Pancreas (tissue), 10 donors: ENCODE data around the gene DIP2C. TPM values are rescaled to one million over a fixed set of nuclear protein-coding genes. Genes with fewer than 3 reads are reported as not detected.
A peak's percentile ranks its signal among the peaks of the same experiment; 100 is the strongest.

Source experiments
- ATAC-seq, 4 donors: fragments of 200-7000 bp; cut with Tn5 transposase; one replicate each; pipeline versions ENCODE4 v1.8.0 to v1.9.1; 2020; ENCODE audit warnings: mild to moderate bottlenecking in 4 of 4, moderate library complexity in 4 of 4
- DNase-seq, 6 donors: peaks; one replicate each; pipeline ENCODE4 v3.0.0-alpha.2; 2020
- FAIRE-seq: peaks from 2 replicates; lab custom pipeline; 2012; peaks lifted over from hg19 to GRCh38; lab: Jason Lieb, UNC
- H3K27ac ChIP-seq, 4 donors: fragments of 200-600 bp; sonication (generic); 1 replicate in 3 of 4; 2 replicates in 1 of 4; pipeline versions ENCODE4 v1.5.0 to v1.8.0; 2020
- H3K27me3 ChIP-seq, 4 donors: fragments of 200-600 bp; one replicate each; pipeline ENCODE4 v1.8.0; 2021
- H3K36me3 ChIP-seq, 3 donors: fragments of 200-600 bp; sonication (generic) in 1 of 3; one replicate each; pipeline versions ENCODE4 v1.5.0 to v1.8.0; 2020 to 2021
- H3K4me1 ChIP-seq, 3 donors: fragments of 200-600 bp; one replicate each; pipeline ENCODE4 v1.8.0; 2021
- H3K4me3 ChIP-seq, 4 donors: fragments of 200-600 bp; sonication (generic) in 2 of 4; one replicate each; pipeline versions ENCODE4 v1.5.0 to v1.8.0; 2020 to 2021
- H3K9me3 ChIP-seq, 4 donors: fragments of 200-600 bp; one replicate each; pipeline ENCODE4 v1.8.0; 2021
- WGBS, 2 donors: extraction: QIAGEN DNeasy Blood & Tissue Kit; methylation state at CpG; one replicate each; pipeline ENCODE4 v1.1.7; 2013; 5-methylcytosine and 5-hydroxymethylcytosine counted together
- intact Hi-C, 3 donors: fragments of 100-400 bp; cut with DNase I; formaldehyde crosslinking; loops; one replicate each; pipeline versions ENCODE4 v1.11.1 to v1.14.2; 2022
- polyA plus RNA-seq, 2 donors: library from polyadenylated mRNA; stranded (reverse); fragments of 200-250 nt; gene quantifications; one replicate each; pipeline ENCODE4 v1.2.3, GENCODE V29; 2013
- total RNA-seq, 6 donors: library from RNA; stranded (reverse); fragmentation: NEBNext Ultra II Directional in 4 of 6; extraction: Animal tissue kit (Norgen Biotek cat#: 25700) in 4 of 6; gene quantifications; one replicate each; pipeline versions ENCODE4 v1.2.1 to v1.2.4, GENCODE V29; 2021 to 2023
- TF ChIP-seq, protein P1 (sequence below), 4 donors: fragments of 200-600 bp; sonication (generic) in 3 of 4; IDR thresholded peaks; one replicate each; pipeline versions ENCODE4 v1.5.0 to v1.8.0; 2021; ENCODE audit warnings: antibody characterized with exemption in 4 of 4
- donor health status: healthy with polysubstance abuse.
- donor health status: DM: no; HTN: no; CAD: no; lungs with moderate emphysema.
- donor health status: DM: no; HTN: no; CAD: no.
- donor health status: control.
- donor health status: control.
- donor health status: Bipolar disorder and iron deficiency.
- donor health status: DM: yes; HTN: yes; CAD: no.
- donor health status: DM: no; HTN: no; CAD: no.
- donor health status: DM: no; HTN: no; CAD: no.
- donor health status: DM: yes; HTN: yes; CAD: no.

DIP2C gene
- total and polyA plus RNA-seq, 8 donors, result 4.3 to 11.8 (median 7.3) TPM

DNA sequence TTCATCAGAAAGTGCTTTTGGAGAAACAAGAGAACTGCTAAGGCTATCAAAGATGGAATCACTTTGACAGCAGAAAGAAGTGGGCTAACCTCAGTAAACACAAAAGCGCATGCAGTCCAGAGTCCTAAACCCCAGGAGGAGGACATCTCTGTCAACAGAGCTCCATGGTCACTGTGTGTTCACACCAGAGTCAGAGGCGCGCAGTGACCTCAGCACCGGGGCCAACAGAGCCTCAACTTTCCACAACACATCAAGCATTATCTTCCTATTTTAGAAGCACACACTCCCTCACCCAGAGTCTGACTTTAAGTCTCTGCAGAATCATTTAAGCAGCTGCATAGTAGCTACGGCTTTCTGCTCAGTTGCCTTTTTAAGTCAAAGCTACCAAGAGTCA lies 195.3 kb downstream of the DIP2C start:
- FAIRE-seq, result no peak
- no peaks in the 10 kb centered on the region for H3K4me1 ChIP-seq
- H3K36me3 ChIP-seq, result no peaks in the 10 kb centered on the region
- DNase-seq, result no peak
- TF ChIP-seq, protein P1, sequence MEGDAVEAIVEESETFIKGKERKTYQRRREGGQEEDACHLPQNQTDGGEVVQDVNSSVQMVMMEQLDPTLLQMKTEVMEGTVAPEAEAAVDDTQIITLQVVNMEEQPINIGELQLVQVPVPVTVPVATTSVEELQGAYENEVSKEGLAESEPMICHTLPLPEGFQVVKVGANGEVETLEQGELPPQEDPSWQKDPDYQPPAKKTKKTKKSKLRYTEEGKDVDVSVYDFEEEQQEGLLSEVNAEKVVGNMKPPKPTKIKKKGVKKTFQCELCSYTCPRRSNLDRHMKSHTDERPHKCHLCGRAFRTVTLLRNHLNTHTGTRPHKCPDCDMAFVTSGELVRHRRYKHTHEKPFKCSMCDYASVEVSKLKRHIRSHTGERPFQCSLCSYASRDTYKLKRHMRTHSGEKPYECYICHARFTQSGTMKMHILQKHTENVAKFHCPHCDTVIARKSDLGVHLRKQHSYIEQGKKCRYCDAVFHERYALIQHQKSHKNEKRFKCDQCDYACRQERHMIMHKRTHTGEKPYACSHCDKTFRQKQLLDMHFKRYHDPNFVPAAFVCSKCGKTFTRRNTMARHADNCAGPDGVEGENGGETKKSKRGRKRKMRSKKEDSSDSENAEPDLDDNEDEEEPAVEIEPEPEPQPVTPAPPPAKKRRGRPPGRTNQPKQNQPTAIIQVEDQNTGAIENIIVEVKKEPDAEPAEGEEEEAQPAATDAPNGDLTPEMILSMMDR (IDR thresholded peaks at IDR 0.05), result no peak
- intact Hi-C loops, result no loop called here
- H3K9me3 ChIP-seq, result no peaks in the 10 kb centered on the region
- 92 to 95% methylated on average over 5 of the region's 5 CpGs for WGBS, 2 donors
- ATAC-seq, result no peak
- H3K27me3 ChIP-seq, result no peaks in the 10 kb centered on the region
- H3K27ac ChIP-seq, result no peak overlapping the region
- H3K4me3 ChIP-seq, result no peak overlapping the region

DNA sequence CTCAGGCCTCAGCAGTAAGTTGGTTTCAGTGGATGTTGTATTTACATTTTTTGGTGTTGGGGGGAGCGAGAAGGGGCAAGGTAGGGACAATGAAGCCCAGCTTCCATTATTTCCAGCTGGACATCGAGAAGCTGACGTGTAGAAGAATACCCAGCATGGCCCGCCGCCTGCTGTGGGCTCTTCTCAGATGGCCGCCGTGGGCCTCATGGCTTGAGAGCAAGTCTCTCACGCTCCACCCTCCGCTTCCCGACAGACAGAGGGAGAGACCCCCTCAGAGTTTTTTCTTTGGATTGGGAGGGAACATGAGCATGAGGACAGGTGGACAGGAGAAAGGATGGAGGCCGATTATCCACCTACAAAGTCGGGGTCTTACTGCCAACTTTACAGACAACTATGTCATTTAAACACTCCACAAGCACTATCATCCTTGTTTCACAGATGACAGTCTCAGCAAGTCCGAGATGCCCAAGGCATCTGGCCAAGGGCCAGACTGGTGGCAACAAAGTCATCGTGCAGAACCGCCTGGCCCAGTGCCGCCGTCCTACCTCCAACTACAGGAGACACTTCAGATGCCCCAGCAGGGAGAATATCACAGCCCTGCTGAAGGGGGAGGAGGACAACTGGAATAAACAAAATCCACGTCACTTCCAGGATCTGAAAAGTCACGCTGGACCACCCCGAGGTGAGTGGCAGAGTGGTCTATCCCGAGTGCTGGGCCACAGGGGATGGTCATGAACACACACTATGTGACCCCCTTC lies 195.9 kb downstream of the DIP2C start:
- intact Hi-C loops, result no loop called here
- 90 to 93% methylated on average over 21 of the region's 21 CpGs for WGBS, 2 donors
- no peak overlapping the region for H3K4me3 ChIP-seq
- no peak for DNase-seq
- no peaks in the 10 kb centered on the region for H3K9me3 ChIP-seq
- no peak for FAIRE-seq
- H3K27ac ChIP-seq, result no peak overlapping the region
- H3K4me1 ChIP-seq, result no peaks in the 10 kb centered on the region
- ATAC-seq, result no peak
- H3K36me3 ChIP-seq, result no peaks in the 10 kb centered on the region
- TF ChIP-seq, protein P1 (IDR thresholded peaks at IDR 0.05), result no peak
- no peaks in the 10 kb centered on the region for H3K27me3 ChIP-seq

DNA sequence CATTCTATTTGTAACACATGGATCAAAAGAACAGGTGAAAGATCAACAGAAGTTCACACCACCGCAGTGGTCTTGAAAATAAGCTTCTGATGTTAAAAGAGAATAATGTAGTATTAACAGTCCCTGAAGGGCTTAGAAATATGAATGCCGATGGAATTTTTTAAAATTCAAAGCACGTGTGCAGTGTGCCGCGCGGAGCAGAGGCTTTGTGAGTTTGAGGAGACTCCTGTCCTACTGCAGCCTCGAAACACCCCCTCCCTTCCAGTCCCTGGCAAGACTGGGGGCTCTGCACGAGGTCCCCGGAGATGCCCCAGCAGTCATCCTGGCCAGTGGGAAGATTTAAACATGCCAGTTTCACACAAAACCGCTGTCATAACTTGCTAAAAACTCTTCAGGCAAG lies 196.6 kb downstream of the DIP2C start:
- TF ChIP-seq, protein P1 (IDR thresholded peaks at IDR 0.05), result no peak
- intact Hi-C loops, result no loop called here
- H3K27me3 ChIP-seq, result no peaks in the 10 kb centered on the region
- no peak for DNase-seq
- ATAC-seq, result no peak
- no peaks in the 10 kb centered on the region for H3K4me1 ChIP-seq
- H3K36me3 ChIP-seq, result no peaks in the 10 kb centered on the region
- H3K4me3 ChIP-seq, result no peak overlapping the region
- 80 to 83% methylated on average over 10 of the region's 10 CpGs for WGBS, 2 donors
- no peak for FAIRE-seq
- no peak overlapping the region for H3K27ac ChIP-seq
- H3K9me3 ChIP-seq, result no peaks in the 10 kb centered on the region

DNA sequence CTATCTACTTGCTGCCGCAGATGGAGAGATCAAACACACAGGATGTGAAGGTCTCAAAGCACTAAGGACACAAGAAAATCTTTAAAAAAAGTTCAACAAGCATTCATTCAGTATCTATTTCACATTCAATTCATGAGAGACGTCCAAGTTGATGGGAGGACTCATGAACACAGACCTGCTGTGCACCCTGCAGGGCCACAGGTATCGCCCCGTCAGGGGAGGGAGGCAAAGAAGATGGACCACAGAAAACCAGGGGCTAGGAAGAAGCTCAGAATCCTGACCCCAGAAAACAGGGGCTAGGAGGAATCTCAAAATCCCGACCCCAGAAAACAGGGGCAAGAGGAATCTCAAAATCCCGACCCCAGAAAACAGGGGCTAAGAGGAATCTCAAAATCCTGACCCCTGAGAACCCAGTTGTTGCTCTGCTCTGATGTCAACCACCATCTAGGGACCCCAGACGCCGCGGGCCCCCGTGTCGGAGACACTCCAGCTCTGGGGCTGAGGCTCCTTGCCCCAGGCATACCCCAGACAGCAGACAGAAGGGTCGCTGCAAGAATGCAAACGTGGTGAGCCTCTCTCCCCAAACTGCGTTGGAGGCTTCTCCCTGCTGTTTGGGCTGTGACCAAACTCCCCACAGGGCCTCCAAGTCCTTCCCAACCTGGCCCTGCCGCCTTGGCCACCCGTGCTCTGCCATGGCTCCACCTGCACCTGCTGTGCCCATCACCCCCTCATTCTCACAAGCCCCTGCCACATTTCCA lies 197.6 kb downstream of the DIP2C start:
- ATAC-seq (peak in 1 of 4 donors; percentile 20), FAIRE-seq (no peak), DNase-seq (no peak)
- WGBS, 2 donors, result 90 to 92% methylated on average over 16 of the region's 16 CpGs
- intact Hi-C loops, result no loop called here
- Histone ChIP-seq H3K9me3 (no peaks in the 10 kb centered on the region), H3K27ac (no peak overlapping the region), H3K4me3 (no peak overlapping the region), H3K4me1 (no peaks in the 10 kb centered on the region), H3K36me3 (no peaks in the 10 kb centered on the region), H3K27me3 (no peaks in the 10 kb centered on the region)
- TF ChIP-seq, protein P1 (IDR thresholded peaks at IDR 0.05), result no peak
